Fibroblast of lung (primary cell): Measurements from ENCODE around the gene SPATA46. TPM values are rescaled to one million over a fixed set of nuclear protein-coding genes. Genes with fewer than 3 reads are reported as not detected.

Experiments
- DNase-seq, 2 donors: peaks; one replicate each; pipeline versions ENCODE4 v3.0.0 to v3.0.0-alpha.2; 2010; ENCODE audit warnings: low read depth in 2 of 2
- H2AFZ ChIP-seq: 2 replicates; pipeline ENCODE4 v1.5.1; 2012; ENCODE audit warnings: low read length, control low read depth, inconsistent platforms
- H3K27ac ChIP-seq: 2 replicates; pipeline ENCODE4 v1.5.1; 2011; ENCODE audit warnings: low read length, control low read depth; ENCODE audit not compliant: insufficient read depth
- H3K27me3 ChIP-seq: 2 replicates; pipeline ENCODE4 v1.5.1; 2011; ENCODE audit warnings: mild to moderate bottlenecking, low read length; ENCODE audit not compliant: control insufficient read depth, insufficient read depth
- H3K36me3 ChIP-seq: 2 replicates; pipeline ENCODE4 v1.5.1; 2011; ENCODE audit warnings: low read length; ENCODE audit not compliant: control insufficient read depth, insufficient read depth
- H3K4me1 ChIP-seq: 2 replicates; pipeline ENCODE4 v1.5.1; 2011; ENCODE audit warnings: low read length; ENCODE audit not compliant: control insufficient read depth, insufficient read depth; ENCODE audit errors: extremely low read depth
- H3K4me2 ChIP-seq: 2 replicates; pipeline ENCODE4 v1.5.1; 2011; ENCODE audit warnings: low read length, control low read depth; ENCODE audit not compliant: insufficient read depth; ENCODE audit errors: extremely low read depth
- H3K4me3 ChIP-seq, 4 experiments: fragments of 200-600 bp in 1 of 4; sonication (generic) in 1 of 4; replicated peaks in 1 of 4; 2 replicates each; pipeline ENCODE4 v1.5.1; 2011 to 2016; ENCODE audit warnings: low read length in 4 of 4, low read depth in 3 of 4, mild to moderate bottlenecking in 3 of 4, control low read depth in 2 of 4, inconsistent platforms in 1 of 4, mixed read lengths in 1 of 4; ENCODE audit not compliant: insufficient read depth in 1 of 4; ENCODE audit errors: control extremely low read depth in 1 of 4
- H3K79me2 ChIP-seq: 2 replicates; pipeline ENCODE4 v1.5.1; 2012; ENCODE audit warnings: mild to moderate bottlenecking, low read length, inconsistent platforms; ENCODE audit not compliant: control insufficient read depth, insufficient read depth
- H3K9ac ChIP-seq: 2 replicates; pipeline ENCODE4 v1.5.1; 2011; ENCODE audit warnings: mild to moderate bottlenecking, low read length, control low read depth; ENCODE audit not compliant: insufficient read depth
- H3K9me3 ChIP-seq: 2 replicates; pipeline ENCODE4 v1.5.1; 2012; ENCODE audit warnings: low read depth, low read length; ENCODE audit not compliant: control insufficient read depth, insufficient read depth
- H4K20me1 ChIP-seq: 2 replicates; pipeline ENCODE4 v1.5.1; 2011; ENCODE audit warnings: low read length; ENCODE audit not compliant: control insufficient read depth, insufficient read depth; ENCODE audit errors: extremely low read depth
- CTCF ChIP-seq, 2 donors: IDR thresholded peaks in 1 of 2; conservative IDR thresholded peaks in 1 of 2; 1 replicate in 1 of 2; 2 replicates in 1 of 2; pipeline ENCODE4 v1.5.1; 2011 to 2012; ENCODE audit warnings: low read length in 2 of 2, control low read depth in 1 of 2, inconsistent platforms in 1 of 2, low read depth in 1 of 2, mild to moderate bottlenecking in 1 of 2
- EZH2 ChIP-seq: IDR thresholded peaks from 2 replicates; pipeline ENCODE4 v1.5.1; 2012; ENCODE audit warnings: low read length, control low read depth, mild to moderate bottlenecking; ENCODE audit errors: missing control alignments
- polyA plus RNA-seq, 2 donors: library from polyadenylated mRNA; depleted of rRNA in 1 of 2; stranded (reverse) in 1 of 2; unstranded in 1 of 2; fragments of >200 nt; gene quantifications; 2 replicates each; pipeline ENCODE4 v1.2.1, GENCODE V29; 2011 to 2012; ENCODE audit warnings: missing spikeins in 1 of 2
- total RNA-seq: library from RNA; depleted of rRNA; stranded (reverse); fragments of >200 nt; gene quantifications from 2 replicates; pipeline ENCODE4 v1.2.1, GENCODE V29; 2014

SPATA46 gene
- total and polyA plus RNA-seq, 2 donors (not counting 1 experiment from before 2014, with no cell fraction given): not detected

- Histone ChIP-seq H3K79me2 (no peaks in the 10 kb centered on the region), H4K20me1 (no peaks in the 10 kb centered on the region), H3K4me2 (no peak overlapping the region), H2AFZ (no peak overlapping the region), H3K4me3 (no peak overlapping the region), H3K36me3 (no peaks in the 10 kb centered on the region), H3K9ac (no peak overlapping the region), H3K27ac (no peak overlapping the region), H3K27me3 (no peaks in the 10 kb centered on the region), H3K4me1 (peaks cover 2% of the 10 kb centered on the region), H3K9me3 (no peaks in the 10 kb centered on the region)
- TF ChIP-seq CTCF (conservative IDR thresholded peaks at IDR 0.05 in 1 of 2, IDR thresholded peaks at IDR 0.05 in 1 of 2; ENCODE audit: low read depth in 1 of 2, low read length in 2 of 2): no peak
- TF ChIP-seq EZH2: no peak
- DNase-seq: peak; percentile 17 to 94
These were observed 26.9 kb downstream of the SPATA46 start for GRCh38 chr1:162349635-162350330.

- Histone ChIP-seq H3K27ac (no peak overlapping the region), H3K4me3 (no peak overlapping the region), H2AFZ (no peak overlapping the region), H3K9me3 (no peaks in the 10 kb centered on the region), H3K4me2 (no peak overlapping the region), H3K79me2 (no peaks in the 10 kb centered on the region), H3K27me3 (no peaks in the 10 kb centered on the region), H3K9ac (no peak overlapping the region), H3K36me3 (no peaks in the 10 kb centered on the region), H3K4me1 (peaks cover 2% of the 10 kb centered on the region), H4K20me1 (no peaks in the 10 kb centered on the region)
- DNase-seq: peak in 1 of 2 donors; percentile 16
- TF ChIP-seq EZH2: no peak
- no peak for TF ChIP-seq CTCF (conservative IDR thresholded peaks at IDR 0.05 in 1 of 2, IDR thresholded peaks at IDR 0.05 in 1 of 2; ENCODE audit: low read depth in 1 of 2, low read length in 2 of 2)
These were observed 29.4 kb downstream of the SPATA46 start for GRCh38 chr1:162347281-162347680.

- no peaks in the 10 kb centered on the region for H3K36me3 ChIP-seq
- H3K4me2 ChIP-seq: no peak overlapping the region
- no peaks in the 10 kb centered on the region for H3K4me1 ChIP-seq
- H3K9me3 ChIP-seq: no peaks in the 10 kb centered on the region
- no peak overlapping the region for H2AFZ ChIP-seq
- H4K20me1 ChIP-seq: no peaks in the 10 kb centered on the region
- no peak for DNase-seq
- H3K79me2 ChIP-seq: no peaks in the 10 kb centered on the region
- H3K4me3 ChIP-seq: no peak overlapping the region
- H3K9ac ChIP-seq: no peak overlapping the region
- H3K27ac ChIP-seq: no peak overlapping the region
- H3K27me3 ChIP-seq: peaks cover 10% of the 10 kb centered on the region
- TF ChIP-seq CTCF (conservative IDR thresholded peaks at IDR 0.05 in 1 of 2, IDR thresholded peaks at IDR 0.05 in 1 of 2; ENCODE audit: low read depth in 1 of 2, low read length in 2 of 2) (no peak), EZH2 (no peak)
These were observed 33.2 kb downstream of the SPATA46 start for GRCh38 chr1:162343470-162343869.
